Smooth muscle cell (in vitro differentiated cells): ENCODE measurements around the gene PRPF6. TPM values are rescaled to one million over a fixed set of nuclear protein-coding genes. Genes with fewer than 3 reads are reported as not detected.
A peak's percentile ranks its signal among the peaks of the same experiment; 100 is the strongest.

Experiments used
- DNase-seq: peaks from one replicate; lab custom pipeline; 2025; ENCODE audit not compliant: unreplicated experiment; lab: John Stamatoyannopoulos, UW
- H2AFZ ChIP-seq: fragments of 200-600 bp; sonication (generic); 2 replicates; pipeline ENCODE4 v1.6.0; 2016; ENCODE audit warnings: antibody characterized with exemption, low read depth, mild to moderate bottlenecking
- H3F3A ChIP-seq: fragments of 200-600 bp; sonication (generic); 2 replicates; pipeline ENCODE4 v1.6.0; 2017; ENCODE audit warnings: antibody characterized with exemption, low read depth
- H3K27ac ChIP-seq: fragments of 200-600 bp; sonication (generic); 2 replicates; pipeline ENCODE4 v1.5.1; 2016; ENCODE audit warnings: low read depth, mild to moderate bottlenecking
- H3K27me3 ChIP-seq: fragments of 200-600 bp; sonication (generic); 2 replicates; pipeline ENCODE4 v1.6.1; 2016; ENCODE audit warnings: low read depth, mild to moderate bottlenecking
- H3K36me3 ChIP-seq: fragments of 200-600 bp; sonication (generic); 2 replicates; pipeline ENCODE4 v1.5.1; 2016; ENCODE audit warnings: low read depth
- H3K4me1 ChIP-seq: fragments of 200-600 bp; sonication (generic); 2 replicates; pipeline ENCODE4 v1.5.1; 2016; ENCODE audit warnings: low read depth
- H3K4me2 ChIP-seq: fragments of 200-600 bp; sonication (generic); 2 replicates; pipeline ENCODE4 v1.6.0; 2016; ENCODE audit warnings: mild to moderate bottlenecking
- H3K4me3 ChIP-seq: fragments of 200-600 bp; sonication (generic); 2 replicates; pipeline ENCODE4 v1.5.1; 2016; ENCODE audit warnings: mild to moderate bottlenecking
- H3K79me2 ChIP-seq: fragments of 200-600 bp; sonication (generic); 2 replicates; pipeline ENCODE4 v1.6.0; 2016; ENCODE audit warnings: low read depth, mild to moderate bottlenecking
- H3K9ac ChIP-seq: fragments of 200-600 bp; sonication (generic); 2 replicates; pipeline ENCODE4 v1.6.0; 2016; ENCODE audit warnings: low read depth
- H3K9me3 ChIP-seq: fragments of 200-600 bp; sonication (generic); replicated peaks from 2 replicates; pipeline ENCODE4 v1.5.1; 2016; ENCODE audit warnings: low read depth
- H4K20me1 ChIP-seq: fragments of 200-600 bp; sonication (generic); 2 replicates; pipeline ENCODE4 v1.6.0; 2016; ENCODE audit warnings: low read depth
- CTCF ChIP-seq: fragments of 200-600 bp; sonication (generic); IDR thresholded peaks from 2 replicates; pipeline ENCODE4 v1.5.1; 2017; ENCODE audit warnings: borderline replicate concordance, mild to moderate bottlenecking, antibody characterized with exemption; ENCODE audit not compliant: insufficient read depth, poor library complexity, severe bottlenecking
- WGBS: methylation state at CpG from one replicate; pipeline ENCODE4 v1.1.7; 2016; ENCODE audit warnings: low lambda C conversion rate; 5-methylcytosine and 5-hydroxymethylcytosine counted together
- polyA plus RNA-seq: library from polyadenylated mRNA; unstranded; fragments of >200 nt; fragmentation: Nextera tagmentation; extraction: Ambion mirVana; gene quantifications from 2 replicates; pipeline ENCODE4 v1.2.1, GENCODE V29; 2016
- total RNA-seq: library from RNA; depleted of rRNA; stranded (reverse); fragments of >200 nt; gene quantifications from 2 replicates; pipeline ENCODE4 v1.2.3, GENCODE V29; 2014

The PRPF6 gene
- total and polyA plus RNA-seq, 2 experiments from 2014 or later: 33.3 to 51.2 TPM

GRCh38 chr20:64037199-64037497 lies 56.2 kb downstream of the PRPF6 start:
- no peak for TF ChIP-seq CTCF
- H3K27ac ChIP-seq: no peak overlapping the region
- H3F3A ChIP-seq: no peaks in the 10 kb centered on the region
- H3K4me3 ChIP-seq: no peak overlapping the region
- no peak overlapping the region for H3K9ac ChIP-seq
- H2AFZ ChIP-seq: no peak overlapping the region
- no peaks in the 10 kb centered on the region for H3K36me3 ChIP-seq
- no peaks in the 10 kb centered on the region for H3K79me2 ChIP-seq
- WGBS: 81% methylated on average over 3 of the region's 3 CpGs
- H3K9me3 ChIP-seq: no peaks in the 10 kb centered on the region
- DNase-seq: no peak
- no peak overlapping the region for H3K4me2 ChIP-seq
- peaks cover 39% of the 10 kb centered on the region for H3K27me3 ChIP-seq
- no peaks in the 10 kb centered on the region for H4K20me1 ChIP-seq
- peaks cover 7% of the 10 kb centered on the region for H3K4me1 ChIP-seq

GRCh38 chr20:64037498-64038213 lies 56.7 kb downstream of the PRPF6 start:
- TF ChIP-seq CTCF: peak; percentile 2

GRCh38 chr20:64038224-64038564 lies 57.3 kb downstream of the PRPF6 start:
- Histone ChIP-seq H3K27me3 (peaks cover 41% of the 10 kb centered on the region), H3K36me3 (no peaks in the 10 kb centered on the region), H3K4me3 (peak overlapping the region; percentile 67), H3K4me1 (peaks cover 10% of the 10 kb centered on the region), H3K9me3 (no peaks in the 10 kb centered on the region), H3K9ac (no peak overlapping the region), H4K20me1 (no peaks in the 10 kb centered on the region), H2AFZ (no peak overlapping the region), H3K79me2 (no peaks in the 10 kb centered on the region), H3K27ac (no peak overlapping the region), H3K4me2 (peak overlapping the region; percentile 95), H3F3A (no peaks in the 10 kb centered on the region)
- no peak for TF ChIP-seq CTCF
- DNase-seq: no peak
- 3% methylated on average over 15 of the region's 30 CpGs for WGBS

More at GRCh38 chr20:64037498-64038213, 56.7 kb downstream of the PRPF6 start:
- H3K9me3 ChIP-seq: no peaks in the 10 kb centered on the region
- no peaks in the 10 kb centered on the region for H3K36me3 ChIP-seq
- DNase-seq: no peak
- peaks cover 41% of the 10 kb centered on the region for H3K27me3 ChIP-seq
- peak overlapping the region; percentile 67 for H3K4me3 ChIP-seq
- no peaks in the 10 kb centered on the region for H4K20me1 ChIP-seq
- 19% methylated on average over 36 of the region's 36 CpGs for WGBS
- no peaks in the 10 kb centered on the region for H3F3A ChIP-seq
- H3K9ac ChIP-seq: no peak overlapping the region
- H3K27ac ChIP-seq: no peak overlapping the region
- peaks cover 10% of the 10 kb centered on the region for H3K4me1 ChIP-seq
- peak overlapping the region; percentile 95 for H3K4me2 ChIP-seq
- no peaks in the 10 kb centered on the region for H3K79me2 ChIP-seq
- H2AFZ ChIP-seq: no peak overlapping the region
